Cortex of kidney (tissue), 1 donor: ENCODE data around the gene ASNS.

ENCODE experiments used
- DNase-seq: peaks from one replicate; lab custom pipeline; 2025; lab: John Stamatoyannopoulos, UW

ASNS gene

DNA sequence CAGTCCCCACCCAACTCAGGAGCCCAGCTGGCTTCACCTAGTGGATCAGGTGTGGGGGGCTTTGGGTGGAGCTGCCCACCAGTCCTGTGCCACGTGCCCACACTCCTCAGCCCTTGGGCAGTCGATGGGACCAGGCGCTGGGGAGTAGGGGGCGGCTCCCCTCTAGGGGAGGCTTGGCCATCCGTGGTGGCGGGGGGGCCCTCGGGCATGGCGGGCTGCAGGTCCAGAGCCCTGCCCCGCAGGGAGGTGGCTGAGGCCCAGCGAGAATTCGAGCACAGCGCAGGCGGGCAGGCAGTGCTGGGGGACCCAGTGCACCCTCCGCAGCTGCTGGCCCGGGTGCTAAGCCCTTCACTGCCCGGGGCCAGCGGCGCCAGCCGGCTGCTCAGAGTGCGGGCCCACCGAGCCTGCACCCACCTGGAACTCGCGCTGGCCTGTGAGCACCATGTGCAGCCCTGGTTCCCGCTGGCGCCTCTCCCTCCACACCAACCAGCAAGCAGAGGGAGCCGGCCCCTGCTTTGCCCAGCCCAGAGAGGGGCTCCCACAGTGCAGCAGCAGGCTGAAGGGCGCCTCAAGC, 29.3 kb downstream of the ASNS start:
- DNase-seq = no peak

DNA sequence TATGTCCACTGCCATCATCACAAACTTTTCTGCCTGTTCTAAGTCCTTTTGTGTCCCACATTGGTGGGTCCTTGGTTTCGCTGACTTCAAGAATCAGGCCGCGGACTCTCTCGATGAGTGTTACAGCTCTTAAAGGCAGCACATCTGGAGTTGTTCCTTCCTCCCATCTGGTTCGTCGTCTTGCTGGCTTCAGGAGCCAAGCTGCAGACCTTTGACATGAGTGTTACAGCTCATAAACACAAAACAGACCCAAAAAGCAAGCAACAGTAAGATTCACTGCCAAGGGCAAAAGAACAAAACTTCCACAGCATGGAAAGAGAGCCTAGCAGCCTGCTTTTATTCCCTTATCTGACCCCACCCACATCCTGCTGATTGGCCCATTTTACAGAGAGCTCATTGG, 30.2 kb downstream of the ASNS start:
- no peak for DNase-seq

DNA sequence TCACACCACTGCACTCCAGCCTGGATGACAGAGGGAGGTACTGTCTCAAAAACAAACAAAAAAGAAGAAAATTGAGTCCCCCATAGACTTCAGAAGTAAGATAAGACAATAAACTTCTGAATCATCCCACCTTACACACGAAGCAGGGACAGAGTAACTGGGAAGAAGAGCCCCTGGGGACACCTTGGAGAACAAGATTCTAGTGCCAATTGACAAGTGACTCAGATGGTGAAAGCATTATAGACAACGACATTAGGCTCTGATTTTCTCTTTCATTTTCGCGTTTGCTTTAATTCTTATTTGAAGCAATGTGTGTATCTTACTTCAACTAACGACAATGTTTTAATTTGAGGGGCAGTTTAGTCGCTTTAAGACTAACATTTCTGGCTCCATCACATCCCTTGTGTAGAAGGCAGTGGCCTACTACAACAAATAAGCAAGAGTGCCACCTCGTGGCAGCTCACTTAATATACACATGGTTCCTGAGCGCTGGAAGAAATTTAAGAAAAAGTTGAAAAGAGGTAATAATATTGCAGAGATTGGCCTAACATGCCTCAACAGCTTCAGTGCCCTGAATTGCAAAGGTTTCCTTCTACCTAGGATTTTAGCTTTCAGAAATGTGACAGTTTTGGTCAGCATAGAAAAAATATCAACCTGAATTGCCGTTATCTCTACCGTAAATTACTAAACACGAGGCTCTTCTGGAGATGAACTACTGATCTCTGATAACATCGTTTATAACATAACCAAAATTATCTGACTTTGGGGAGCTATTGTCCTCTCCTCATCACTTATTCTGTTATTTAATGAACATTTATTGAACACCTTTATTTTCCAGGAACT, 36.7 kb downstream of the ASNS start:
- no peak for DNase-seq

DNA sequence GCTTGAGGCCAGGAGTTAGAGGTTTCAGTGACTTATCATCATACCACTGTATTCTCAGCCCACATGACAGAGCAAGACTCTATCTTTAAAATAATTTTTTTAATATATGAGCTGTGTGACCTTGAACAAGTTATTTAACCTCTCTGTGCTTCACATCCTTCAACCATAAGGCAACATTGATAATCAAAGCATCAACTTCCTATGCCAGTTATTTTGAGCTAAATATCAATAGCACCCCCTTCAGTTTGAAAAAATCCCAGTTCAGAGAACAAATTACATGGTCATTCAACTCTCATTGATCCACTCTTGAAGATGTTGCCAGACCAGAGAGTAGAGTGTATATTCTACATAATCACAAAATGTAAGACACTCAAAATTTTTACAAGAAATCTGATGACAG, 53.0 kb downstream of the ASNS start:
- no peak for DNase-seq

DNA sequence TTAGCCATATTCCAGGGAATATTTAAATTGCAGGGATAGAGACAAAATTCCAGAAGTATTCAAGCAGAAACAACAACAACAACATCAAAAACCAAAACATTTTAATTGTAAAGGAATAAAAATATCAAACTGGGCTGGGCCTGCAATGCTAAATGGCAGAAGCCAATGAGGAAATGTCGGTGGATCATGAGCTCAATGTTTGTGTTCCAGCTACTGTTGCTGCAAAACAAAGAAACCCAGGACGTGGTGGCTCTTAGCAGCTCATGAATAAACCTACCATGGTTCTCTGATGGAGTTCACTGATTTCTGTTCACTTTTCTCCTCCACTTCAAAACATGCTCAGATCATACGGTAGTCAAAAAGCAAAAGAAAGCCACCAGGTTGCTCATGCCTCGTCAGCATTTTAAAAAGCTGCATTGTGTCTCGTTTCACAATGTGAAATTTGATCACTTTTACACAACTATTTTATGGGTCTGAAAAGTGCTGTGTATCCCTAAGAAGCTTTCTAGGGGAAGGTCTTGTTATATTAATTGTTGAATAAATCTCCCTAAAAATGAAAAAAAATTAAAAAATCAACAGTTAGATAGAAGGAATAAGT, 54.0 kb downstream of the ASNS start:
- no peak for DNase-seq
